ENCODE results near the gene PODXL2.

The PODXL2 gene

GRCh38 chr3:127692501-127693335 lies 63.7 kb downstream of the PODXL2 start:
- no peak overlapping the region for H3K4me3 ChIP-seq (ENCODE audit: low read depth, low read length)
- no peak for TF ChIP-seq CTCF (IDR thresholded peaks at IDR 0.05; ENCODE audit: low read depth, low read length)

- no peak for TF ChIP-seq CTCF (IDR thresholded peaks at IDR 0.05; ENCODE audit: low read depth, low read length)
- H3K4me3 ChIP-seq (ENCODE audit: low read depth, low read length) = no peak overlapping the region
Measured at GRCh38 chr3:127693336-127693843, 64.4 kb downstream of the PODXL2 start.

GRCh38 chr3:127694467-127695215 lies 65.7 kb downstream of the PODXL2 start:
- no peak for TF ChIP-seq CTCF (IDR thresholded peaks at IDR 0.05; ENCODE audit: low read depth, low read length)

GRCh38 chr3:127697551-127698240 lies 68.7 kb downstream of the PODXL2 start:
- no peak for TF ChIP-seq CTCF (IDR thresholded peaks at IDR 0.05; ENCODE audit: low read depth, low read length)

More at GRCh38 chr3:127694467-127695215, 65.7 kb downstream of the PODXL2 start:
- H3K4me3 ChIP-seq (ENCODE audit: low read depth, low read length) = no peak overlapping the region

GRCh38 chr3:127698286-127698685 lies 69.3 kb downstream of the PODXL2 start:
- H3K4me3 ChIP-seq (ENCODE audit: low read depth, low read length) = no peak overlapping the region
- no peak for TF ChIP-seq CTCF (IDR thresholded peaks at IDR 0.05; ENCODE audit: low read depth, low read length)

More at GRCh38 chr3:127697551-127698240, 68.7 kb downstream of the PODXL2 start:
- H3K4me3 ChIP-seq (ENCODE audit: low read depth, low read length) = no peak overlapping the region

GRCh38 chr3:127698691-127699415 lies 69.9 kb downstream of the PODXL2 start:
- TF ChIP-seq CTCF (IDR thresholded peaks at IDR 0.05; ENCODE audit: low read depth, low read length) = no peak
- H3K4me3 ChIP-seq (ENCODE audit: low read depth, low read length) = no peak overlapping the region
